ENCODE data around the gene SPATA31D4.

Gene SPATA31D4

GRCh38 chr9:81893929-81894328 lies 34.3 kb upstream of the SPATA31D4 start:
- no peak overlapping the region for H3K4me3 ChIP-seq (ENCODE audit: low read depth, low read length)
- no peaks in the 10 kb centered on the region for H3K27me3 ChIP-seq
- no peaks in the 10 kb centered on the region for H3K4me1 ChIP-seq
- H3K9me3 ChIP-seq = no peaks in the 10 kb centered on the region
- H3K36me3 ChIP-seq = no peaks in the 10 kb centered on the region
- no peak for DNase-seq
- TF ChIP-seq CTCF (IDR thresholded peaks at IDR 0.05; ENCODE audit: low read depth, low read length) = no peak

- no peak for DNase-seq
- Histone ChIP-seq H3K9me3 (no peaks in the 10 kb centered on the region), H3K27me3 (no peaks in the 10 kb centered on the region), H3K4me3 (ENCODE audit: low read depth, low read length) (no peak overlapping the region), H3K36me3 (no peaks in the 10 kb centered on the region), H3K4me1 (no peaks in the 10 kb centered on the region)
- TF ChIP-seq CTCF (IDR thresholded peaks at IDR 0.05; ENCODE audit: low read depth, low read length) = no peak
These were observed 33.3 kb upstream of the SPATA31D4 start for GRCh38 chr9:81894891-81895290.

DNA sequence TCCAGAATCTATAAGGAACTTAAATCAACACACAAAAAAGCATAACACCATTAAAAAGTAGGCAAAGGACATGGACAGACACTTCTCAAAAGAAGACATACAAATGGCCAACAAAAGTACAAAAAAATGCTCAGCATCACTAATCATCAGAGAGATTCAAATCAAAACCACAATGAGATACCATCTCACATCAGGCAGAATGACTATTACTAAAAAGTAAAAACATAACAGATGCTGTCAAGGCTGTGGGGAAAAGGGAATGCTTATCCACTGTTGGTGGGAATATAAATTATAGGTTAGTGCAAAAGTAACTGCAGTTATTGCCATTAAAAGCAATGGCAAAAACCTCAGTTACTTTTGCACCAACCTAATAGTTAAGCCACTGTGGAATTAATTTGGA lies 32.2 kb upstream of the SPATA31D4 start:
- Histone ChIP-seq H3K9me3 (no peaks in the 10 kb centered on the region), H3K4me3 (ENCODE audit: low read depth, low read length) (no peak overlapping the region), H3K36me3 (no peaks in the 10 kb centered on the region), H3K27me3 (no peaks in the 10 kb centered on the region), H3K4me1 (no peaks in the 10 kb centered on the region)
- TF ChIP-seq CTCF (IDR thresholded peaks at IDR 0.05; ENCODE audit: low read depth, low read length) = no peak
- no peak for DNase-seq

- H3K27me3 ChIP-seq = no peaks in the 10 kb centered on the region
- no peak overlapping the region for H3K4me3 ChIP-seq (ENCODE audit: low read depth, low read length)
- DNase-seq = no peak
- H3K4me1 ChIP-seq = no peaks in the 10 kb centered on the region
- no peaks in the 10 kb centered on the region for H3K9me3 ChIP-seq
- TF ChIP-seq CTCF (IDR thresholded peaks at IDR 0.05; ENCODE audit: low read depth, low read length) = no peak
- H3K36me3 ChIP-seq = no peaks in the 10 kb centered on the region
These were observed 29.4 kb upstream of the SPATA31D4 start for GRCh38 chr9:81898851-81899250.

GRCh38 chr9:81902196-81902595 lies 26.0 kb upstream of the SPATA31D4 start:
- DNase-seq = no peak
- Histone ChIP-seq H3K27me3 (no peaks in the 10 kb centered on the region), H3K9me3 (no peaks in the 10 kb centered on the region), H3K36me3 (no peaks in the 10 kb centered on the region), H3K4me1 (no peaks in the 10 kb centered on the region), H3K4me3 (ENCODE audit: low read depth, low read length) (no peak overlapping the region)
- no peak for TF ChIP-seq CTCF (IDR thresholded peaks at IDR 0.05; ENCODE audit: low read depth, low read length)

DNA sequence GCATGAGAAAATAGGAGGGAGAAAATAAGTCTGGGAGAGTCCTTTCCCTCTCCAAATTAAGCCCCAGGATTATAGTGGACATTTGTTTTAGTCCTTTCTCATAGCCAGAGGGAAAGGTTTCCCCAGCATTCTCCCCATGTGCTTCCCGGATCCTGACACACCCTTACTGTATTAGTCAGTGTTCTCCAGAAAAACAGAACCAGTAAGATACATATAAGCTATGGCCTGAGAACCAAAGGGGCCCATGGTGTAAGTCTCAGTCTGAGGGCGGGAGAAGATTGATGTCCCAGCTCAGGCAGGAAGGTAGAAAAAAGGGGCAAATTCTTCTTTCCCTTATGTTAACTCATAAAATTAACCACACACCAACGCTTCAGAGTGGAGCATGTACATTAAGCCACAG lies 25.6 kb upstream of the SPATA31D4 start:
- Histone ChIP-seq H3K36me3 (no peaks in the 10 kb centered on the region), H3K4me3 (ENCODE audit: low read depth, low read length) (no peak overlapping the region), H3K9me3 (no peaks in the 10 kb centered on the region), H3K27me3 (no peaks in the 10 kb centered on the region), H3K4me1 (no peaks in the 10 kb centered on the region)
- no peak for TF ChIP-seq CTCF (IDR thresholded peaks at IDR 0.05; ENCODE audit: low read depth, low read length)
- DNase-seq = no peak

Data from BE2C (cell line).